H1 (cell line): ENCODE results near the gene OR2V2. TPM values are rescaled to one million over a fixed set of nuclear protein-coding genes. Genes with fewer than 3 reads are reported as not detected.

Experiments used
- CTCF ChIA-PET: fragments of 300-600 bp; sonication (Branson Sonifier 250); formaldehyde crosslinking; loops from one replicate; lab custom pipeline; 2021; ENCODE audit not compliant: partially characterized antibody; lab: Charles Lee
- POLR2A ChIA-PET: fragments of 300-600 bp; sonication (Branson Sonifier 250); formaldehyde crosslinking; loops from one replicate; lab custom pipeline; 2021; ENCODE audit warnings: inconsistent platforms; ENCODE audit not compliant: partially characterized antibody; lab: Charles Lee
- DNase-seq, 2 experiments: peaks; one replicate each; pipeline versions ENCODE4 v3.0.0 to v3.0.0-alpha.2; 2010 to 2022; ENCODE audit warnings: low spot score in 2 of 2, low read depth in 1 of 2, mixed read lengths in 1 of 2
- FAIRE-seq: peaks from 2 replicates; lab custom pipeline; 2011; peaks lifted over from hg19 to GRCh38; lab: Jason Lieb, UNC
- H2AFZ ChIP-seq: 2 replicates; pipeline ENCODE4 v1.8.1; 2012; ENCODE audit warnings: low read length, inconsistent platforms
- H2AK5ac ChIP-seq: 2 replicates; pipeline ENCODE4 v1.6.1; 2013; ENCODE audit warnings: low read depth, low read length
- H2BK120ac ChIP-seq: replicated peaks from 2 replicates; pipeline ENCODE3; 2013; ENCODE audit warnings: low read depth, low read length, inconsistent platforms
- H2BK12ac ChIP-seq: 2 replicates; pipeline ENCODE4 v1.6.1; 2013; ENCODE audit warnings: low read depth, low read length
- H2BK15ac ChIP-seq: 2 replicates; pipeline ENCODE4 v1.6.1; 2013; ENCODE audit warnings: low read length
- H2BK20ac ChIP-seq: 2 replicates; pipeline ENCODE4 v1.6.1; 2013; ENCODE audit warnings: low read length
- H2BK5ac ChIP-seq: 2 replicates; pipeline ENCODE4 v1.6.1; 2013; ENCODE audit warnings: low read depth, low read length
- H3K14ac ChIP-seq: 2 replicates; pipeline ENCODE4 v1.6.1; 2013; ENCODE audit warnings: inconsistent platforms; ENCODE audit not compliant: insufficient read length
- H3K18ac ChIP-seq: 2 replicates; pipeline ENCODE4 v1.6.1; 2013; ENCODE audit warnings: low read length; ENCODE audit errors: extremely low read depth
- H3K23ac ChIP-seq: 2 replicates; pipeline ENCODE4 v1.6.1; 2013; ENCODE audit warnings: inconsistent platforms; ENCODE audit not compliant: insufficient read length
- H3K23me2 ChIP-seq: 2 replicates; pipeline ENCODE4 v1.6.1; 2013; ENCODE audit warnings: low read depth, low read length
- H3K27ac ChIP-seq: 2 replicates; pipeline ENCODE4 v1.6.1; 2011; ENCODE audit warnings: low read depth, low read length, inconsistent platforms
- H3K27me3 ChIP-seq, 4 experiments: replicated peaks in 1 of 4; 1 replicate in 1 of 4; 2 replicates in 3 of 4; pipeline versions ENCODE4 v1.6.1 to v1.8.1; 2011 to 2013; ENCODE audit warnings: low read length in 3 of 4, mild to moderate bottlenecking in 3 of 4, inconsistent platforms in 2 of 4, mixed read lengths in 2 of 4, moderate library complexity in 1 of 4; ENCODE audit not compliant: control insufficient read depth in 3 of 4, insufficient read depth in 3 of 4; ENCODE audit errors: extremely low read depth in 1 of 4
- H3K36me3 ChIP-seq, 4 experiments: 2 replicates each; pipeline versions ENCODE4 v1.6.1 to v1.8.1; 2011 to 2013; ENCODE audit warnings: mild to moderate bottlenecking in 4 of 4, low read length in 3 of 4, moderate library complexity in 2 of 4, control low read depth in 1 of 4, inconsistent platforms in 1 of 4; ENCODE audit not compliant: insufficient read depth in 4 of 4, control insufficient read depth in 2 of 4
- H3K4ac ChIP-seq: replicated peaks from 2 replicates; pipeline ENCODE3; 2013; ENCODE audit warnings: low read length, low read depth, mixed read lengths, inconsistent platforms; ENCODE audit not compliant: insufficient read length
- H3K4me1 ChIP-seq, 4 experiments: replicated peaks in 1 of 4; 1 replicate in 1 of 4; 2 replicates in 3 of 4; pipeline versions ENCODE4 v1.6.1 to v1.8.1; 2011 to 2013; ENCODE audit warnings: low read length in 3 of 4, inconsistent platforms in 2 of 4, mixed read lengths in 1 of 4; ENCODE audit not compliant: insufficient read depth in 4 of 4, control insufficient read depth in 3 of 4
- H3K4me2 ChIP-seq, 2 experiments: 2 replicates each; pipeline versions ENCODE4 v1.6.1 to v1.8.1; 2011 to 2013; ENCODE audit warnings: low read depth in 2 of 2, low read length in 2 of 2, control low read depth in 1 of 2, inconsistent platforms in 1 of 2, mild to moderate bottlenecking in 1 of 2; ENCODE audit not compliant: insufficient read depth in 1 of 2
- H3K4me3 ChIP-seq, 4 experiments: fragments of 200-600, 300-600 bp in 1 of 4; sonication (generic), shearing (Covaris generic), sonication (Bioruptor Twin) in 1 of 4; 2 replicates each; pipeline versions ENCODE4 v1.5.1 to v1.8.1; 2011 to 2016; ENCODE audit warnings: low read length in 4 of 4, low read depth in 3 of 4, control low read depth in 2 of 4, inconsistent platforms in 2 of 4, mild to moderate bottlenecking in 2 of 4, mixed read lengths in 1 of 4, moderate library complexity in 1 of 4; ENCODE audit not compliant: insufficient read depth in 2 of 4; ENCODE audit errors: extremely low read depth in 1 of 4
- H3K56ac ChIP-seq: replicated peaks from 2 replicates; pipeline ENCODE3; 2013; ENCODE audit warnings: low read depth, mild to moderate bottlenecking, mixed read lengths, low read length, inconsistent platforms; ENCODE audit not compliant: insufficient read length
- H3K79me1 ChIP-seq: 2 replicates; pipeline ENCODE4 v1.6.1; 2013; ENCODE audit warnings: low read depth, low read length, control low read depth
- H3K79me2 ChIP-seq, 2 experiments: 2 replicates each; pipeline versions ENCODE4 v1.6.1 to v1.8.1; 2012 to 2013; ENCODE audit warnings: low read length in 2 of 2, mild to moderate bottlenecking in 2 of 2, inconsistent platforms in 1 of 2; ENCODE audit not compliant: insufficient read depth in 2 of 2, control insufficient read depth in 1 of 2
- H3K9ac ChIP-seq, 4 experiments: replicated peaks in 1 of 4; 1 replicate in 1 of 4; 2 replicates in 3 of 4; pipeline versions ENCODE4 v1.6.1 to v1.8.1; 2011 to 2013; ENCODE audit warnings: low read depth in 3 of 4, low read length in 3 of 4, control low read depth in 2 of 4, mild to moderate bottlenecking in 2 of 4, moderate library complexity in 2 of 4, inconsistent platforms in 1 of 4; ENCODE audit errors: extremely low read depth in 1 of 4
- H3K9me3 ChIP-seq, 2 experiments: 2 replicates each; pipeline versions ENCODE4 v1.6.1 to v1.8.1; 2012 to 2013; ENCODE audit warnings: mild to moderate bottlenecking in 2 of 2, moderate library complexity in 2 of 2, control low read depth in 1 of 2, inconsistent platforms in 1 of 2, low read depth in 1 of 2, low read length in 1 of 2, mixed read lengths in 1 of 2; ENCODE audit not compliant: insufficient read depth in 2 of 2
- H4K20me1 ChIP-seq, 2 experiments: replicated peaks in 1 of 2; 2 replicates each; pipeline versions ENCODE3 to v1.8.1; 2011 to 2013; ENCODE audit warnings: inconsistent platforms in 2 of 2, low read length in 2 of 2, mild to moderate bottlenecking in 1 of 2; ENCODE audit not compliant: insufficient read depth in 2 of 2, control insufficient read depth in 1 of 2
- H4K5ac ChIP-seq: 2 replicates; pipeline ENCODE4 v1.6.1; 2013; ENCODE audit warnings: low read length, low read depth, mixed read lengths, inconsistent platforms; ENCODE audit not compliant: insufficient read length
- H4K8ac ChIP-seq: 2 replicates; pipeline ENCODE4 v1.8.0; 2013; ENCODE audit warnings: mild to moderate bottlenecking, moderate library complexity, low read length, inconsistent platforms; ENCODE audit not compliant: insufficient read depth; ENCODE audit errors: extremely low read depth
- H4K91ac ChIP-seq: replicated peaks from 2 replicates; pipeline ENCODE3; 2013; ENCODE audit warnings: low read length, mixed read lengths, inconsistent platforms; ENCODE audit not compliant: insufficient read length
- TBP ChIP-seq: IDR thresholded peaks from 2 replicates; pipeline ENCODE4 v1.6.1; 2011; ENCODE audit warnings: low read depth, low read length, improper control_type of control experiment
- TEAD4 ChIP-seq: IDR thresholded peaks from 2 replicates; pipeline ENCODE4 v1.6.1; 2012; ENCODE audit warnings: low read depth, low read length, inconsistent platforms, mixed read lengths
- WGBS, 2 experiments: shearing (Covaris generic) in 1 of 2; methylation state at CpG; one replicate each; pipeline versions ENCODE4 v1.1.6 to v1.1.7; 2013 to 2015; ENCODE audit warnings: low lambda C conversion rate in 2 of 2, mixed read lengths in 2 of 2, inconsistent platforms in 1 of 2, low coverage in 1 of 2, missing lambda C conversion rate in 1 of 2; ENCODE audit not compliant: insufficient replicate concordance in 2 of 2, insufficient coverage in 1 of 2, insufficient read length in 1 of 2; ENCODE audit errors: extremely low coverage in 1 of 2, missing lambda C conversion rate in 1 of 2; 5-methylcytosine and 5-hydroxymethylcytosine counted together
- polyA plus RNA-seq, 7 experiments: library from polyadenylated mRNA; depleted of rRNA in 3 of 7; stranded (reverse) in 5 of 7; unstranded in 2 of 7; fragments of >200 nt in 5 of 7; fragments of 200-250 nt in 2 of 7; gene quantifications; 1 replicate in 5 of 7; 2 replicates in 1 of 7; 4 replicates in 1 of 7; pipeline versions ENCODE4 v1.2.1 to v1.2.3, GENCODE V29; 2011 to 2013; ENCODE audit warnings: missing spikeins in 2 of 7, mixed read lengths in 2 of 7
- total RNA-seq: library from RNA; stranded (reverse); fragmentation: NEBNext Ultra II Directional; extraction: Animal tissue kit (Norgen Biotek cat#: 25700); gene quantifications from 2 replicates; pipeline ENCODE4 v1.2.1, GENCODE V29; 2021

The OR2V2 gene
- total and polyA plus RNA-seq, 2 of the 8 experiments (the other 6 are each of a cell fraction or from before 2014, with no cell fraction given): not detected

GRCh38 chr5:181197326-181197951, 50.1 kb downstream of the OR2V2 start:
- Histone ChIP-seq H2BK15ac (no peak overlapping the region), H4K20me1 (peaks cover 0 to 4% of the 10 kb centered on the region in 2 experiments), H3K4me2 (peak overlapping the region in 1 of 2 experiments; percentile 34; a peak in 2 of 4 replicates), H2AFZ (no peak overlapping the region)
- no peak for DNase-seq
- TF ChIP-seq TEAD4: peak; percentile 53; the same call in 1 of the 2 replicates
- TF ChIP-seq TBP: no peak
- TF ChIP-seq, all 59 proteins: peak for 1
- Histone ChIP-seq H3K9ac (no peak overlapping the region), H4K91ac (no peak overlapping the region), H3K27ac (no peak overlapping the region), H3K9me3 (no peaks in the 10 kb centered on the region), H4K8ac (no peak overlapping the region), H3K4me3 (no peak overlapping the region), H3K56ac (no peak overlapping the region), H3K4ac (no peak overlapping the region), H3K18ac (no peak overlapping the region), H3K4me1 (peaks cover 9 to 32% (median 16%) of the 10 kb centered on the region in 4 experiments; a peak in 6 of 7 replicates), H3K79me1 (no peaks in the 10 kb centered on the region), H3K36me3 (no peaks in the 10 kb centered on the region), H3K27me3 (peaks cover 4 to 45% (median 23%) of the 10 kb centered on the region in 4 experiments), H3K23ac (no peak overlapping the region), H2AK5ac (0 out of 2 replicates have a peak overlapping the region, but pooled peaks have one; percentile 8), H2BK5ac (0 out of 2 replicates have a peak overlapping the region, but pooled peaks have one; percentile 13), H2BK20ac (no peak overlapping the region), H2BK120ac (no peak overlapping the region), H2BK12ac (0 out of 2 replicates have a peak overlapping the region, but pooled peaks have one; percentile 9), H4K5ac (no peak overlapping the region), H3K14ac (no peak overlapping the region), H3K79me2 (no peaks in the 10 kb centered on the region), H3K23me2 (peaks cover under 1% of the 10 kb centered on the region; the same call in 1 of the 2 replicates)
- POLR2A ChIA-PET: interaction anchor here (0.6 to 11.9 kb wide), 7 partner anchors 7 to 61 kb away, joined by 3 to 90 read pairs (median 7); partner anchors contain the start of genes TRIM41 and TRIM7
- no peak for FAIRE-seq
- CTCF ChIA-PET: interaction anchor here (0.6 to 3.8 kb wide), 12 partner anchors 9 to 1643 kb away, joined by 3 to 23 read pairs (median 6); no protein-coding TSS in a partner anchor
- WGBS, 2 experiments: 78% methylated on average over 6 of the region's 8 CpGs; no CpG with 5 or more reads in 1 of the 2 experiments
